ENCODE data around the gene TSPAN18.

DNA sequence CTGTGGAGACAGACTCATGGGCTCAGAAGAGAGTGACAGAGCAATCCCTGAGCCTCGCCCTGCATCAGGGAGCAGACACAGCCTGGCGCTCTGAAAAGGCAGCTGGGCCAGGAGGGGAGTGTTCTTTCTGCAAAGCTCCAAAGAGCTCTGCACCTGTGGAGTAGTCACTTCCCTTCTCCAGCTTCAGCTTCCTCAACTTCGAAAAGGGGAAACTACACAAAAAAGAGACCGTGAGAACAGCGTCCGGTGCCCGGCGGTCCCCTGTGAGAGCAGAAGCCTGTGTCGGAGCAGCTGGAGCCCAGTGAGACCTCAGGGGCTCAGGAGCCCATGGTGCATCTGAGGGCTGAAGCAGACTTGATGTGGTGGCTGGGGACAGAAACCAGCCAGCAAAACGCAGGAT is 188.9 kb downstream of the TSPAN18 start:
- TF ChIP-seq CTCF (IDR thresholded peaks at IDR 0.05) (no peak), POLR2A (IDR thresholded peaks at IDR 0.05) (no peak)

Data from transverse colon (tissue), 3 donors.